Esophagus muscularis mucosa (tissue), 4 donors: ENCODE results near the gene CPB2. TPM values are rescaled to one million over a fixed set of nuclear protein-coding genes. Genes with fewer than 3 reads are reported as not detected.

ENCODE experiments used
- DNase-seq: peaks from one replicate; pipeline ENCODE4 v3.0.0-alpha.2; 2017; ENCODE audit errors: extremely low spot score
- H3K27ac ChIP-seq, 4 donors: fragments of 200-600 bp; sonication (generic); replicated peaks in 1 of 4; 1 replicate in 3 of 4; 2 replicates in 1 of 4; pipeline ENCODE4 v1.5.1; 2016 to 2019; ENCODE audit warnings: mild to moderate bottlenecking in 1 of 4
- H3K27me3 ChIP-seq, 4 donors: fragments of 200-600 bp; sonication (generic); one replicate each; pipeline versions ENCODE4 v1.5.1 to v1.6.0; 2016 to 2019
- H3K36me3 ChIP-seq, 4 donors: fragments of 200-600 bp; sonication (generic); one replicate each; pipeline ENCODE4 v1.5.1; 2016 to 2019
- H3K4me1 ChIP-seq, 4 donors: fragments of 200-600 bp; sonication (generic); one replicate each; pipeline ENCODE4 v1.5.1; 2016 to 2019
- H3K4me3 ChIP-seq, 4 donors: fragments of 200-600 bp; sonication (generic); 1 replicate in 2 of 4; 2 replicates in 2 of 4; pipeline ENCODE4 v1.5.1; 2016 to 2019; ENCODE audit warnings: mild to moderate bottlenecking in 4 of 4, moderate library complexity in 1 of 4
- H3K9me3 ChIP-seq, 4 donors: fragments of 200-600 bp; sonication (generic); 1 replicate in 3 of 4; 2 replicates in 1 of 4; pipeline ENCODE4 v1.5.1; 2016 to 2019
- EP300 ChIP-seq: sonication (generic); formaldehyde crosslinking; IDR thresholded peaks from one replicate; pipeline ENCODE4 v1.6.1; 2017; ENCODE audit warnings: antibody characterized with exemption
- POLR2A ChIP-seq: fragments of 450-650 bp; IDR thresholded peaks from one replicate; pipeline ENCODE4 v1.6.1; 2017; ENCODE audit warnings: antibody characterized with exemption, moderate library complexity, mild to moderate bottlenecking, low read depth
- POLR2AphosphoS5 ChIP-seq, 2 donors: sonication (generic); formaldehyde crosslinking; IDR thresholded peaks; one replicate each; pipeline ENCODE4 v1.6.1; 2017; ENCODE audit warnings: antibody characterized with exemption in 2 of 2
- WGBS: methylation state at CpG from one replicate; pipeline ENCODE4 v1.1.5; 2018; 5-methylcytosine and 5-hydroxymethylcytosine counted together
- intact Hi-C: fragments of 100-400 bp; cut with DNase I; formaldehyde crosslinking; loops from one replicate; pipeline ENCODE4 v1.15.1; 2023
- total RNA-seq, 4 donors: library from RNA; depleted of rRNA; stranded (reverse); fragments of >200 nt; gene quantifications; one replicate each; pipeline versions ENCODE4 v1.1.0 to v1.2.1, GENCODE V29; 2016
- TF ChIP-seq, protein P1 (sequence below), 3 experiments: fragments of 200-600 bp in 2 of 3; fragments of 450-650 bp in 1 of 3; sonication (generic) in 2 of 3; IDR thresholded peaks; one replicate each; pipeline ENCODE4 v1.5.1; 2017 to 2019; ENCODE audit warnings: antibody characterized with exemption in 3 of 3, mild to moderate bottlenecking in 2 of 3, moderate library complexity in 1 of 3

CPB2 gene
- total RNA-seq, 4 donors from 2014 or later = not detected

DNA sequence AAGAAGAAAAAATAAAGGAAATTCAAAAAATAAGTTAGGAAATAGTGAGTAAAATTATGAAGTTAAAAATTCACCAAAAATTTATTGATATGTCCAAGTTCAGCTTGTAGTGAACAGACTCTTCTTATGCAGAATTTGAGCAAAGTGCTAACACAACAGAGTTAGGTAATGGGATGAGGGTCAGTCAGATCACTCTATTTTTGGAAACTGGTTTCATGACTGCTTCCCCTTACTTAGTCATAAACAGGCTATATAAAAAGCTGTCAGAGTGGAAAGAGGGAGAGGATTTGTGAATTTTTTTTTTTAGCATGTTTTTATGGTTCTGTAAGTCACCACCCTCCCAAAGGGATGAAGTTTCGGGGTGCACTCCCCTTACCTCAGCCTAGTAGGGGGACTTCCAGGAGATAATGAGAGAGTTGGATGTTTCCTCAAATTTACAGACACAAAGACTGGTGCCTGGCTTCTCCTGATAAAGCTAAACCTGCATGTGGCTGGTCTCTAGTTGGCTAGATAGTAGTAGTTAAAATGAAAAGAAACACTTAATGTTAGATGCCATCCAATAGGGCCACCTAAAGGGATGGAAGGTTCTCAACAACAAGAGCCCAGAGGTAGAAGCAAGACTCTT is 4.5 kb downstream of the CPB2 start:
- no peak for DNase-seq
- H3K27ac ChIP-seq = no peak overlapping the region
- peaks cover 0 to 4% (median 0%) of the 10 kb centered on the region in 4 donors for H3K4me1 ChIP-seq
- H3K27me3 ChIP-seq = no peaks in the 10 kb centered on the region
- no peaks in the 10 kb centered on the region for H3K36me3 ChIP-seq
- 53% methylated on average over 1 of the region's 1 CpG for WGBS
- TF ChIP-seq EP300 (no peak), POLR2A (no peak), POLR2AphosphoS5 (IDR thresholded peaks at IDR 0.05) (no peak)
- TF ChIP-seq, protein P1, sequence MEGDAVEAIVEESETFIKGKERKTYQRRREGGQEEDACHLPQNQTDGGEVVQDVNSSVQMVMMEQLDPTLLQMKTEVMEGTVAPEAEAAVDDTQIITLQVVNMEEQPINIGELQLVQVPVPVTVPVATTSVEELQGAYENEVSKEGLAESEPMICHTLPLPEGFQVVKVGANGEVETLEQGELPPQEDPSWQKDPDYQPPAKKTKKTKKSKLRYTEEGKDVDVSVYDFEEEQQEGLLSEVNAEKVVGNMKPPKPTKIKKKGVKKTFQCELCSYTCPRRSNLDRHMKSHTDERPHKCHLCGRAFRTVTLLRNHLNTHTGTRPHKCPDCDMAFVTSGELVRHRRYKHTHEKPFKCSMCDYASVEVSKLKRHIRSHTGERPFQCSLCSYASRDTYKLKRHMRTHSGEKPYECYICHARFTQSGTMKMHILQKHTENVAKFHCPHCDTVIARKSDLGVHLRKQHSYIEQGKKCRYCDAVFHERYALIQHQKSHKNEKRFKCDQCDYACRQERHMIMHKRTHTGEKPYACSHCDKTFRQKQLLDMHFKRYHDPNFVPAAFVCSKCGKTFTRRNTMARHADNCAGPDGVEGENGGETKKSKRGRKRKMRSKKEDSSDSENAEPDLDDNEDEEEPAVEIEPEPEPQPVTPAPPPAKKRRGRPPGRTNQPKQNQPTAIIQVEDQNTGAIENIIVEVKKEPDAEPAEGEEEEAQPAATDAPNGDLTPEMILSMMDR (IDR thresholded peaks at IDR 0.05) = no peak
- H3K4me3 ChIP-seq = no peak overlapping the region
- H3K9me3 ChIP-seq = no peaks in the 10 kb centered on the region
- intact Hi-C loops = no loop called here

DNA sequence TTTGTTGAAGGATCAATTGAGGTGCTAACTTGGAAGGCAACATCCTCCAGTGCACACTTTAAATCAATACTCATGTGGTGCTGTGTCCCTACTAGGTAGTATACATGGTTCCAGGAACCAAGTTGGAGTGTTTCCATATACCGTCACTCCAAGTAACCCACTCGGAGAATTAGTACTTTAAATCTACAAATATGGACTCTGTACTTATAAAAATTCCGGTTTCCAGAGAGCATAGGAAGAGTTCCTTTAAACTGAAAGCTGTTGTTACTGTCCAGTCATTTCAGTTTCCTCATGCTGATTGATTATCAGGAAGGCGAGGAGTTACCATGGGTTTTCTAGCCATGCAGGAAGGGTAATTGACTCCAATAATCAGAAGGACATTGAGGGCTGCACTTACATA is 7.2 kb downstream of the CPB2 start:
- intact Hi-C loops = no loop called here
- Histone ChIP-seq H3K36me3 (no peaks in the 10 kb centered on the region), H3K4me3 (no peak overlapping the region), H3K4me1 (peaks cover 0 to 4% (median 0%) of the 10 kb centered on the region in 4 donors), H3K27ac (no peak overlapping the region), H3K27me3 (no peaks in the 10 kb centered on the region), H3K9me3 (no peaks in the 10 kb centered on the region)
- no peak for TF ChIP-seq POLR2A
- TF ChIP-seq, protein P1 (IDR thresholded peaks at IDR 0.05) = no peak
- DNase-seq = no peak
- WGBS = 93% methylated on average over 3 of the region's 4 CpGs

DNA sequence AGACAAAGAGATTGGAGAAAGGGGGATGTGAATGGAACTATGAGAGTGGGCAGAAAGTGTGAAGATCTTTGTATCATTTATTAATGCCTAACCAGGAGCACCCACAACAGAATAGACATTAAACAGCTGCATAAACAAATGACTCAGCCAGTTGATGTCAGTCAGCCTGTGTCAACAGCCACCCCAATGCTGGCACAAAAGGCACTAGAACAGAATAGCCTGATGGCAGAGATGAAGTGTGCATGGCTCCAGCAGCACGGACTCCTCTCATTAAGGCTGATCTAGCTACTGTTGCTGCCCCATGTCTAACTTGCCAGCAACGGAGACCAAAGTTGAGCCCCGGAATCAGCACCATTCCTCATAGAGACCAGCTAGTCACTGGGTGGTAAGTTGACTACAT is 7.8 kb downstream of the CPB2 start:
- 74% methylated on average over 3 of the region's 3 CpGs for WGBS
- H3K27ac ChIP-seq = no peak overlapping the region

DNA sequence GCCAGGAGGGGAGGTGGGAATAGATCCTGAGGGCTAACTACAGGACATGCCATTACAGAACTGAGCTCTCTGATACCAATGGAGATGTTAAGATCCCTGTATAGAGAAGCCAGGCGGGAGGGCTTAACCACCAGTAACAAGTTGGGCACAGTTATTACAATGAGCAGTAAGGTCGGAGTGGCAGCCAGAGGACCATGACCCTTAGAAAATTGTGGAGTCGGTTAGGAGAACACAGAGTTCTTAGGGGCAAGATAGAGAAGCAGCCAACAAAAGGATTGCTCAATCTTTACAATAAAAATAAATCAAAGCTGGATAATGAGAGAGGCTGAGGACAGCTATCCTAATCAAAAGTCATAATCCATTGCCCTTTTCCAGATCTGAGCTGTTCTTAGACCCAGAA is 10.4 kb downstream of the CPB2 start:
- TF ChIP-seq, protein P1 (IDR thresholded peaks at IDR 0.05) = no peak
- no peak for TF ChIP-seq POLR2A
- TF ChIP-seq EP300 = no peak
- no peak for TF ChIP-seq POLR2AphosphoS5 (IDR thresholded peaks at IDR 0.05)
- DNase-seq = no peak
- Histone ChIP-seq H3K4me1 (no peaks in the 10 kb centered on the region), H3K36me3 (no peaks in the 10 kb centered on the region), H3K27me3 (no peaks in the 10 kb centered on the region), H3K9me3 (no peaks in the 10 kb centered on the region), H3K27ac (no peak overlapping the region), H3K4me3 (no peak overlapping the region)
- intact Hi-C loops = no loop called here
- 98% methylated on average over 3 of the region's 3 CpGs for WGBS

More for the DNA sequence above, 7.8 kb downstream of the CPB2 start:
- no peak for DNase-seq
- Histone ChIP-seq H3K9me3 (no peaks in the 10 kb centered on the region), H3K36me3 (no peaks in the 10 kb centered on the region), H3K4me3 (no peak overlapping the region), H3K27me3 (no peaks in the 10 kb centered on the region), H3K4me1 (peaks cover 0 to 4% (median 0%) of the 10 kb centered on the region in 4 donors)
- TF ChIP-seq POLR2A = no peak
- TF ChIP-seq, protein P1 (IDR thresholded peaks at IDR 0.05) = no peak
- no peak for TF ChIP-seq EP300
- no peak for TF ChIP-seq POLR2AphosphoS5 (IDR thresholded peaks at IDR 0.05)
- intact Hi-C loops = no loop called here
